Stimulated activated CD8-positive, alpha-beta memory T cell treated with anti-CD3 and anti-CD28 coated beads, Interleukin-12 subunit alpha, Interleukin-12 subunit beta, amount 100 ng/mL, for 4 hours (primary cell): Measurements from ENCODE around the gene BDKRB2.

Source experiments
- DNase-seq: peaks from one replicate; pipeline ENCODE4 v3.0.0-alpha.2; 2020; ENCODE audit warnings: low read depth

BDKRB2 gene

DNA sequence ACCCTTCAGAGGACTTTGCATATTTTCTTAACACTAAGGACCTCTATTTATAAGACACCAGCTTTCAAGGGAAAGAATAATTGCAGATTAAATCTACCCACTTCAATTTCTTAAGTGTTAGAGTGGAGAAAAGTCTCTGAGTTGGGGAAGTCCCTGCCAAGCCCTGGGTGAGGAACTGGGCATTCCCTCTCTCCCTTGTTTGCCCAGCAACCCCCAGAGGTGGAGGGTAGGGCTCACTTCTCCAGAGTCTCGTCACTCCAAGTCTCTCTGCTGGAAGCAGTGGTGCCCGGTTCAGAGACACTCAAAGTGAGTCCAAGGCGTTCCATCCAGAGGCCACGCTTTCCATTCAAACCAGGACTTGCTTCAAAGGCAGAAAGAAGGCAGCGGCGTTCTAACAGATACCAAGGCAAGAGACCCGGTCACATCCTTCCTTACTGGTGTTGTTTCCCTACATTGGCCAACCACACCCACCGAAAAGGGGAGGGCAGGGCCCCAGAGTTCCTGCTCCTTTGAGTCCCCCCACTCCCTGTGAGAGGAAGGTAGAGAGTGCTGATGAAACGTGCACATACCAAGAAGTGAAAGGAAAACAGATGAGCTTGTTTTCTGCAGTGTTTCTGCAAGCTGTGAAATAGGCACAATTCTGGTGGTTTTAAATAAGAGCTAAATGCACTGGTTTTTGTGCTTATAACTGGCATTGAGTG, 6.1 kb upstream of the BDKRB2 start:
- no peak for DNase-seq

- no peak for DNase-seq
Observed at GRCh38 chr14:96201157-96201556, 3.5 kb upstream of the BDKRB2 start.

- DNase-seq = no peak
Observed at GRCh38 chr14:96201965-96202364, 2.7 kb upstream of the BDKRB2 start.

DNA sequence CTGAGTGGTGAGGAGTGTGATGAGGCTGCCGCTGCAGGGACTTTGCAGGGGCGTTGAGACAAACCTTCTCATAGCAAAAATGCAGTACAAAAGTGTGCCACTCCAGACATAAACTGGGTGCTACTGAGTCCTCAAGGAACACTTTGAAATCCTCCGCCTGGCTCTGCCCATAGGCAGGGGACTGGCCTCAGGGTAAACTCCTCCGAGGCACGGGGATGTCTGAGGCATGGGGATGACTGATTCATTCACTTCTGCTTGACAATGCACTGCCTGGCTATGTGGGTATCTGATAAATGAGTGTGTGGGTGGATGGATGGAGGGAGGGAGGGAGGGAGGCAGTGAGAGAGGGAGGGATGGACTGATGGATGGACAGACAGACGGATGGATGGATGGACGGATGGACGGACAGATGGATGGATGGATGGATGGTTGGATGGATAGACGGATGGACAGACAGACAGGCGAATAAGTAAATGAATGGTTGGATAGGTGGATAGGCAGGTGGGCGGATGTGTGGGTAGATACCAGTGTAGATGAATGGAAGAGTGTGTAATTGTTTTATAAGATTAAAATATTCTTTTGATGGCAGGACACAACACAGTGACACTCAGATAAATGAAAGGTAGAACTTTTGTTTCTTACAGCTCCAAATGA, 2.1 kb upstream of the BDKRB2 start:
- DNase-seq = no peak

- no peak for DNase-seq
Observed at GRCh38 chr14:96203116-96203515, 1.5 kb upstream of the BDKRB2 start.

DNA sequence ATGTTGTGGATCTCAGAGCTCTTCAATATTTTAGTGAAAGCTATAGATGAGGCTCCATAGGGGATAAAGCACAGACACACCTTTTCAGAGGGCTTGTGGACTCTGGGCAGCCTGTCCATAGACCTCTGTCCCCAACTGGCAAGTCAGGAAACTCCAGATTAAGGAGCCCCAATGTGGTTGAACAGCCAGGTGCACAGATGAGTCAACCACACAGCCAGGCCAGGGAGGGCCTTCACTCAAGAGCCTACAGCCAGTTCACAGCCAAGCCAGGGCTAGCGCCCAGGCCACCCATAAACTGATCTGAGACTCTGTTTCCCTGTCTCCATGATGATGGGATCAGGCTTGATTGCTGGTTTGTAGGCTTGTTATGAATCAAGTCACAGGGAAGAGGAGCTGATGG, 1.0 kb upstream of the BDKRB2 start:
- no peak for DNase-seq

GRCh38 chr14:96205059-96205977, 679 bp downstream of the BDKRB2 start:
- no peak for DNase-seq

DNA sequence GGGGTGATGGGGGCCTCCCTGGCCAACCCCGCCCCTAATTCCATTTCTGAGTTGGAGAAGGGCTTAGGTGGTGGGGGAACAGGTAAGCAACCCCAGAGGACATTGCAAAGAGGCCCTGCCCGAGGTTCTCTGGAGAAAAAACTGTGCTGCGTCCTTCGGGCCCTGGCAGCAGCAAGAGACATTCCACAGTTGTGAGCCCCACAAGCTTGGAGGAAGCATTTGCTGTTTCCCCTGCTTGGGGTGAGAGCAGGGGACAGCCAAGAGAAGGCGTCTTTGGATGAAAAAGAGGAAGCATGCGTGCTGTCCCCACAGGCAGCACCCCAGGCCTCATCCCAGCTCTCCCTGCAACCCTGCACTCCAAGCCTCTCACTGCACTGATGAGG, 1.3 kb downstream of the BDKRB2 start:
- DNase-seq = no peak

DNA sequence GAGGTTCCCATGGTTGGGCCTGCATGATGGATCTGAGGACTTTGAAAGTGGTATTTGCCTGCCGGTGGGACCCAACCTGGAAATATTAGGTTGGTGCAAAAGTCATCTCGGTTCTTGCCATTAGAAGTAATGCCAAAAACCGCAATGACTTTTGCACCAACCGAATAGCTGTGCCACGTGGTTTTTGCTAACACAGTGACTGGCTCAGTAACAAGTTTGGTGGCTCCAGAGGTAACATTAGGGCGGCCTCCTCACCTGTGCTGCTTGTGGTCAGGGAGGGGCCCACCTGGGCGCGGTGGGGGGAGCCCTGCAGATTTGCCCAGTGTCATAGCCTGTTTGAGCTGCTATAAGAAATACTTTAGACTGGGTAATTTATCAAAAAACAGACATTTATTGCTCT, 1.8 kb downstream of the BDKRB2 start:
- no peak for DNase-seq

DNA sequence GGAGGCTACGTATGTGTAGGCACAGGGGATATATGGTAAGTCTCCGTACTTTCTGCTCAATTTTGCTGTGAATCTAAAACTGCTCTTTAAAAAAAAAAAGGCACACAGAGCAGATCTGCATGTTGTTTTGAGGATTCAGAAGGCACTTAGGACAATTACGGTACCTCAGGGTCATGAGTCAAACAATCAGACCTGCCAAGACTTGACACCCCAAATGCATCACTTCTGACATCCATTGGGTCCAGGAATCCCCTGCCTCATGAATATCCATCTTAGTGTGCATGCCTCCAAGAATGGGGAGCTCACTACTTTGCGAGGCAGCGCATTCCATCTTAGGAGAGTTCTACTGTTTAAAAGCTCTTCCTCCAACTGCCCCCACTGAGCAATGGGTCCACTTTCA, 3.0 kb downstream of the BDKRB2 start:
- no peak for DNase-seq

- DNase-seq = no peak
Observed at GRCh38 chr14:96208739-96209138, 4.1 kb downstream of the BDKRB2 start.

DNA sequence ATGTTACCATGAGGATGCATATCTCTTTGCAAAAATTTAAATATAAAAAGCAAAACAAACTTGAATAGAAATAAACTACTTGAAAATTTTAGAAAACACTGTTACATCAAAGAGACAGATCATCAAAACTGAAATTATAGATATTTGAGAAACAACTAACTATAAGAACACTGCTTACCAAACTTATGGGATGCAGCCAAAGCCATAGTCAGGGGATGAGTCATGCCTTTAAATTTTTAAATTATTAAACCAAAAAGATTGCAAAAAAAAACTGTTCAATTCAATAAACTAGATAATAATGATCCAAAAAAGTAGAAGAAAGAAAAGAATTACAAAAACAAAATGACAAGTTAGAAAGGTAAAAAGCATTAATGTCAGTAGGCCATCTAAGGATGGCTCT, 7.5 kb downstream of the BDKRB2 start:
- no peak for DNase-seq

GRCh38 chr14:96212896-96213295, 8.3 kb downstream of the BDKRB2 start:
- no peak for DNase-seq

DNA sequence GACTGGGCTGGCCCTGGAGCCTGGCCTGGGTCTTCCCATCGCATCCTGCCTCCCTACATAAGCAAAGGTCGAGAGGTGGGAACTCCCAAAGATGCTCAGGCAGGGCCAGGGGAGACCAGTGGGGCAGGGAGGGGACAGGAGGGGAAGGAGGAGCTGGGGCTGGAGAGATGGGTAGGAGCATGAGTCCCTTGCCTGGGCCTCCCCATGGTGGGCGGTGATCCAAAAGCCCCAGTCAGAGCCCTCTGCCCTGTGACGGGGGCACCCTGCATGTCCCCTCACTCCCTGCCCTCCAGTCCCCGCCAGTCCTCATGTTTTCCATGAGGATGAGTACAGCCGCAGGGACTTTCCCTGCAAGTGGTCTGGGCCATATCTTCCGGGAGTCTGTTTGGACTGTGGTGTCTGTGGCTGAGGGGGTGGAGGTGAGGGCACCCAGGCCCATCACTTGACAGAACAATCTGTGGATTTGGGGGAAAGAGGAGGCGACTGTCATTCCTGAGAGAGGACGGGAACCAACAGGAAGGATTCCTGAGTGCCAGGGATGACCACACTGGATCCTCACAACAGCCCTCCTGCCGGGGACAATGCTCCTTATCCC, 9.3 kb downstream of the BDKRB2 start:
- no peak for DNase-seq

DNA sequence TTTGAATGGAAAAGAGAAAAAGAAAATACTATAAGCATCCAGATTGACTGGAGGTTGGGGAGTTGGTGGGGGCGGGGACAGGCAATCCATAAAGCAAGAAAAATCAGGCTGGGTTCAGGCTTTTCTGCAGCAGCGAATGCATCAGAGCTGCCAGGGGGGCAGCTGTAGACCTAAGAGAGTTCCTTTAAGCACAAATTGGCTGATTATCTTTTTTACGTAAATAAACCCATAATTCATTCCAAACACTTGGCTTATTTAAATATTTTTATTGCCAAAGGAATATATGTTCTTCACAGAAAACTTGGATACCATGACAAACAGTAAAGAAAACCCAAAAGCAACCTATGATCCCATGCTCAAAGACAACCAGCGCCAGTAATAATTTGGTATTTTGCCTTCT, 10.2 kb downstream of the BDKRB2 start:
- no peak for DNase-seq

DNA sequence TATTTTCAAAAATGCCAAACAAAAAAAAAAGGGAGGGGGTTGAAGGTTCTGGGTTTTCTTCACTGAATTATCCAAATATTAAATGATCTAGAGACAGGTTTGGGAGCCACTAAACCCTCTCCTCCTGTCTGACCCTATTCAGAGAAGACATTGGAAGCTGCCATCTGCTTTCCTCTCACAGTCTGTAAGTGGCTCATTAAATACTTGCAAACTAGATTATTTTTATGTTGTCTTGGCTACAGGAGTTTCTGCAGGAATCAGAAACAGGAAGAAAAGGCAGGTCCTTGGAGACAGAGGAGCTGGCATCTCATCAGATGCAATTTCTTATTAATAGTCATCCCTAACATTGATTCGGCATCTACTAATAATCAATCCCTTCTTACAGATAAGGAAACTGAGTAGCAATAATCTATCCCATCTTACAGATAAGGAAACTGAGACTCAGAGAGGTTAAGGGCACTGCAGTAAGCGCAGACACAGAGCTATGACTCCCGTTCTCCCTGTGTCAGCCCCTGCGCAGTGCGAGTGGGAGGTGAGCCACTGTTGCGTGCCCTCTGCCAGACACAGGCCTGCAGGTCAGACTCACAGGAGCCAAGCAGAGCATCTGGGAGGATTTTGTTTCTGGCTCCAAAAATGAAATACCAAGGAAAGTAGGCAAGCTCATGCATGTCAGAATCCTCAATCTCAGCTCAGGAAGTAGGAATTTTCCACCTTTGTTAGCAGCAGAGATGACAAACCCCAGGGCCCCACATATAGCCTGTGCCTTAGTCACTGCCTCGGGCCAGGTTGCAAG, 11.0 kb downstream of the BDKRB2 start:
- DNase-seq = no peak

- no peak for DNase-seq
Observed at GRCh38 chr14:96216627-96217026, 12.0 kb downstream of the BDKRB2 start.

- DNase-seq = no peak
Observed at GRCh38 chr14:96217376-96217913, 12.8 kb downstream of the BDKRB2 start.

DNA sequence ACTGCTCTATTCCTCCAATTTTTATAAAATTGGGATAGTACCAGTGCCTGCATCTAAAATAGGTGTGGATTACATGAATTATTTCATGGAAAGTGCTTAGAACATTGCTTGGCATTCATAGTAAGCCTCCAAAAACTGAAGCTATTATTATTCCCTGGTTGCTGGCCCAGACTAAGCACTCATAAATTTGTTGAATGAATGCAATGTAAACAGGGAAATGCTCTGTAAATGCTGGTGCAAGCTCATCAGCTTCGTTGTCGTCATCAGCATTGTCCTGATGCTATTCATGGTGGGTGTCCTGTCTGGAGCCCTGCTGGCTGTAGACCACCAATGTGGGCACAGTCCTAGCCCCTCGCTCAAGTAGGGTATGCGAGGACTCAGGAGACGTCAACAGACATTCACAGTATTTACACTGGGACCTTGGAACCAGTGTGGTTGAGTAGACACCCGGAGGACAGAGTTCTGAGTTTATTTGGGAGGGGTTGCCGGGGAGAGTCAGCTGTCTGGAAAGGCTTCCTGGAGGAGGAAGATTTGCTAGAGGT, 16.5 kb downstream of the BDKRB2 start:
- DNase-seq = no peak

DNA sequence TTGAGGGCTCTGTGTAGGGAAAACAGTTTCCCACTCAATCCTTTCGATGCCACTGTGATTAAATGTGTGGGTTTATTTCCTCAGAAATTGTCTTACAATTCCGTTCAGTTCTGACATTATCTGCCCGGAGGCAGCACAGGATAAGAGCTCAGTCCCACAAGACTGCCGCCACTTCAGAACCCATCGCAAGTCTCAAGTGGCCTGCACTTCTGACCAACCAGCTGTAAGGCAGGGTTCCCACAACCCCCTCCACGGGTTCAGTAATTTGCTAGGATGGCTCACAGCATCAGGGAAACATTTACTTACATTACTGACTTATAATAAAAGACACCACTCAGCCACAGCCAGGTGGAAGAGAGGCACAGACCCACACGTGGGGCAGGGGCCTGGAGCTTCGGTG, 17.2 kb downstream of the BDKRB2 start:
- no peak for DNase-seq

GRCh38 chr14:96224480-96225096, 19.9 kb downstream of the BDKRB2 start:
- no peak for DNase-seq
